H1 (cell line): ENCODE results near the gene RILPL1. TPM values are rescaled to one million over a fixed set of nuclear protein-coding genes. Genes with fewer than 3 reads are reported as not detected.

Experiments used
- BRCA1 ChIP-seq: IDR thresholded peaks from 2 replicates; pipeline ENCODE4 v1.6.1; 2012; ENCODE audit warnings: low read depth, low read length, improper control_type of control experiment
- polyA plus RNA-seq, 7 experiments: library from polyadenylated mRNA; depleted of rRNA in 3 of 7; stranded (reverse) in 5 of 7; unstranded in 2 of 7; fragments of >200 nt in 5 of 7; fragments of 200-250 nt in 2 of 7; gene quantifications; 1 replicate in 5 of 7; 2 replicates in 1 of 7; 4 replicates in 1 of 7; pipeline versions ENCODE4 v1.2.1 to v1.2.3, GENCODE V29; 2011 to 2013; ENCODE audit warnings: missing spikeins in 2 of 7, mixed read lengths in 2 of 7
- total RNA-seq: library from RNA; stranded (reverse); fragmentation: NEBNext Ultra II Directional; extraction: Animal tissue kit (Norgen Biotek cat#: 25700); gene quantifications from 2 replicates; pipeline ENCODE4 v1.2.1, GENCODE V29; 2021

RILPL1 gene
- total and polyA plus RNA-seq, 2 of the 8 experiments (the other 6 are each of a cell fraction or from before 2014, with no cell fraction given) = 6.7 to 9.4 TPM

DNA sequence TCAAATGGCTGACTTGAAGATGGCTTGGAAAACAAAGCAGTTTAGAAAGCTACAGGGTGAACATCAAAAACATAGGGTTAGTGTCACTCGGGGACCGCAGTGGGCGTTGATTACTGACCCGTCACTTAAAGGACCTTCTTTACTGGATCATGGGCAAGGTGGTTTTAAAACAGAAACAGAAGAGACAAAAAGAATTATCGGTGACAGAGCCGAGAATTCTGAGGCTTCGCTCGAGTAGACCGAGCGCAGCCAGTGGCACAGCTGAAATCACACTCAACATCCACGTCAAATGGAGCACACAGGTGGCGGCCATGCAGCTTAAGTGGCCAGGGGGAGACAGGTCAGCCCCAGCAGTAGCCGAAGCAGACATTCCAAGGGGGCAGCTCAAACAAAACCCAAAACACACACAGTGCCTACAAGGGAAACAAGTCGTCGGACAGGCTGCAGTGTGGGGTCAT, 58.2 kb downstream of the RILPL1 start (continued):
- TF ChIP-seq BRCA1 = no peak
